CD4-positive, alpha-beta memory T cell (primary cell): ENCODE results near the gene DIP2A. TPM values are rescaled to one million over a fixed set of nuclear protein-coding genes. Genes with fewer than 3 reads are reported as not detected.

ENCODE experiments used
- CTCF ChIA-PET: fragments of 350-600 bp; sonication (Branson Sonifier 250); formaldehyde crosslinking; loops from one replicate; lab custom pipeline; 2021; ENCODE audit warnings: inconsistent platforms; ENCODE audit not compliant: partially characterized antibody; lab: Charles Lee
- POLR2A ChIA-PET: fragments of 350-600 bp; sonication (Branson Sonifier 250); formaldehyde crosslinking; loops from one replicate; lab custom pipeline; 2021; ENCODE audit not compliant: partially characterized antibody; lab: Charles Lee
- DNase-seq, 5 donors: peaks; one replicate each; pipeline versions ENCODE4 v3.0.0 to v3.0.0-alpha.2; 2020 to 2022; ENCODE audit warnings: mixed read lengths in 1 of 5
- H3K27ac ChIP-seq: one replicate; pipeline ENCODE4 v1.7.0; 2013; ENCODE audit warnings: low read depth, low read length
- H3K27me3 ChIP-seq: 2 replicates; pipeline ENCODE4 v1.7.0; 2013; ENCODE audit warnings: mild to moderate bottlenecking, low read length, moderate library complexity; ENCODE audit not compliant: insufficient read depth
- H3K36me3 ChIP-seq: 2 replicates; pipeline ENCODE4 v1.7.0; 2013; ENCODE audit warnings: mild to moderate bottlenecking, low read length, moderate library complexity; ENCODE audit not compliant: insufficient read depth
- H3K4me1 ChIP-seq: 2 replicates; pipeline ENCODE4 v1.7.0; 2013; ENCODE audit warnings: mild to moderate bottlenecking, low read length, moderate library complexity; ENCODE audit not compliant: insufficient read depth
- H3K4me3 ChIP-seq, 2 donors: one replicate each; pipeline ENCODE4 v1.7.0; 2013; ENCODE audit warnings: low read length in 2 of 2, mild to moderate bottlenecking in 1 of 2
- H3K9me3 ChIP-seq, 2 donors: one replicate each; pipeline ENCODE4 v1.7.0; 2013; ENCODE audit warnings: low read length in 2 of 2, control low read depth in 1 of 2; ENCODE audit not compliant: control insufficient read depth in 1 of 2
- H3K27ac Mint-ChIP-seq, 7 donors: one replicate each; pipeline ENCODE4 v1.8.0; 2020 to 2021; ENCODE audit warnings: mixed read lengths in 7 of 7, mild to moderate bottlenecking in 6 of 7, inconsistent platforms in 3 of 7, moderate library complexity in 3 of 7
- H3K27me3 Mint-ChIP-seq, 2 donors: one replicate each; pipeline ENCODE4 v1.8.0; 2020 to 2021; ENCODE audit warnings: mixed read lengths in 2 of 2
- H3K36me3 Mint-ChIP-seq, 2 donors: one replicate each; pipeline ENCODE4 v1.8.0; 2020 to 2021; ENCODE audit warnings: mixed read lengths in 2 of 2, inconsistent platforms in 1 of 2, mild to moderate bottlenecking in 1 of 2
- H3K4me1 Mint-ChIP-seq, 4 donors: one replicate each; pipeline ENCODE4 v1.8.0; 2020 to 2021; ENCODE audit warnings: mixed read lengths in 4 of 4, mild to moderate bottlenecking in 1 of 4
- H3K4me3 Mint-ChIP-seq, 8 donors: one replicate each; pipeline ENCODE4 v1.8.0; 2020 to 2021; ENCODE audit warnings: mixed read lengths in 8 of 8, mild to moderate bottlenecking in 7 of 8, moderate library complexity in 6 of 8, inconsistent platforms in 3 of 8
- H3K9me3 Mint-ChIP-seq, 8 donors: one replicate each; pipeline ENCODE4 v1.8.0; 2020 to 2021; ENCODE audit warnings: mixed read lengths in 8 of 8, mild to moderate bottlenecking in 5 of 8, inconsistent platforms in 3 of 8, moderate library complexity in 1 of 8
- intact Hi-C: fragments of 100-400 bp; cut with micrococcal nuclease; formaldehyde crosslinking; loops from one replicate; pipeline ENCODE4 v1.15.1; 2023
- polyA plus RNA-seq, 2 donors: library from polyadenylated mRNA; unstranded; fragments of 300-500 nt; fragmentation: Illumina TruSeq; gene quantifications; one replicate each; pipeline ENCODE4 v1.2.3, GENCODE V29; 2021
- total RNA-seq, 2 experiments: library from RNA; stranded (reverse); gene quantifications; one replicate each; pipeline ENCODE4 v1.2.3, GENCODE V29; 2021

The DIP2A gene
- total and polyA plus RNA-seq, 4 experiments from 2014 or later, result 14.1 to 95.9 (median 56.2) TPM

DNA sequence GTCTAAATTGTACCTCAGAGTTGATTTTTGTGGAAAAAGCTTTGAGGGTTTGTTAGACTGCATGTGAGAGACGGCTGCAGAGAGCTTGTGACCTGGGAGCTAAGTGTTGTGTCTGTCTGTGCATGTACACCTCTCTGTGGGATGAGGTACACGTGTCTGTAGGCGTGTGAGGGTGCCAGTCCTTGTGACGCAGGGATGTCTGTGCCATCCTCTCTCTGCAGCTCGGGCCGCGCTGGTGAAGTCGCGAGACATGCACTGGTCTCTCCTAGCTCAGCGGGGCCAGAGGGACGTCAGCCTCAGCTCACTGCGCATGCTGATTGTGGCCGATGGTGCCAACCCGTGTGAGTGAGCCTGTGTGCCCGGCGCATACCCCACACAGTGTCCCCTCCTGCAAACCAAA lies 79.6 kb downstream of the DIP2A start:
- Histone ChIP-seq H3K9me3 (no peaks in the 10 kb centered on the region), H3K36me3 (peaks cover 66% of the 10 kb centered on the region), H3K27me3 (no peaks in the 10 kb centered on the region), H3K4me3 (no peak overlapping the region), H3K27ac (no peak overlapping the region), H3K4me1 (peaks cover 39% of the 10 kb centered on the region)
- Mint-ChIP-seq H3K9me3 (no peaks in the 10 kb centered on the region), H3K27me3 (no peaks in the 10 kb centered on the region), H3K36me3 (peaks cover 57 to 76% of the 10 kb centered on the region in 2 donors), H3K4me3 (no peak overlapping the region), H3K4me1 (peaks cover 4 to 77% (median 27%) of the 10 kb centered on the region in 4 donors), H3K27ac (peak overlapping the region in 5 of 7 donors; percentile 8 to 83 (median 54))
- ChIA-PET CTCF (interaction anchor here (1.0 to 1.6 kb wide), 2 partner anchors 14 to 21 kb away, joined by 3 to 5 read pairs; no protein-coding TSS in a partner anchor), POLR2A (interaction anchor here (0.9 to 1.4 kb wide), 3 partner anchors 14 to 97 kb away, joined by 4 to 7 read pairs (median 4); partner anchors contain the start of gene PRMT2)
- no peak for DNase-seq
- intact Hi-C loops, result no loop called here

DNA sequence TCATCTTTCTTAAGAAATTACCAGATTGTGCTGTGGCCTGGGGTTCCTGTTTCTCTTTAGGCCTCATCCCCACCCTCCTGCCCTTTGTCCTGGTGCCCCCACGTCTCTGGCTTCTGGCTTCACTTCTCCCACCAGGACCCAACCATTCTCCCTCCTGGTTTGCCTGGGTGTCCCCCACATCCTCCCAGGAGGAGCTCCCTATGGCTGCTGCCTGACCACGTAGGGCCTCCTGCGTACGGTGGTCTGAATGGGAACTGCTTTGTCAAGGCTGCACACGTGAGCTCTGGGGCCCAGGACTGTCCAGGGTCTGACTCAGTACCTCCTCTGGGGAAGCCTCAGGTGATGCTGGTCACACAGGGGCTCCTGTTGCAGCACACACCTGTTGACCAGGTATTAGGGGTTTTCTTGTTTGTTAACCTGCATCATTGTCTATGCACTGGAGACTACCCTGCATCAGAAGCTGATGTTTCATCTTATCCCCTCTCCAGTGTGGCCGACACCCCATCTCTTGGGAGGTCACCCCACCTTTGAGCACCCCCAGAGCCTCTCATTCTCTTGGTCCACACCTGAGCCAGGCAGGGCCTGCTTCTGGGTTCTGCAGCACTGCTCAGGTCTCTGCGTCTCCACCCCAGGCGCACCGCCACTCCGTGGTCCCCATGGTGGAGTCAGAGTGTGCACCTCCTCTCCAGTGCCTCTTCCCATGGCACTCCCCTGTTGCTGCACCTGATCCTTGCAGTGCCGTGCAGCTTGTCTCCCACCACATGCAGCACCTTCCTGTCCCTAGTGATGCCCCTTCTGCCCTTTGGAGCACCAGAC lies 80.4 kb downstream of the DIP2A start:
- H3K4me3 Mint-ChIP-seq, result no peak overlapping the region
- intact Hi-C loops, result no loop called here
- no peaks in the 10 kb centered on the region for H3K27me3 ChIP-seq
- no peaks in the 10 kb centered on the region for H3K9me3 ChIP-seq
- H3K4me3 ChIP-seq, result no peak overlapping the region
- no peak for DNase-seq
- H3K27ac Mint-ChIP-seq, result peak overlapping the region in 4 of 7 donors; percentile 29 to 92 (median 58)
- peaks cover 61% of the 10 kb centered on the region for H3K36me3 ChIP-seq
- H3K27me3 Mint-ChIP-seq, result no peaks in the 10 kb centered on the region
- ChIA-PET CTCF (no interaction called here), POLR2A (interaction anchor here (1.1 to 2.3 kb wide), 3 partner anchors 7 to 97 kb away, joined by 4 to 7 read pairs (median 6); partner anchors contain the start of gene PRMT2)
- H3K4me1 Mint-ChIP-seq, result peaks cover 11 to 77% (median 33%) of the 10 kb centered on the region in 4 donors
- no peak overlapping the region for H3K27ac ChIP-seq
- no peaks in the 10 kb centered on the region for H3K9me3 Mint-ChIP-seq
- peaks cover 47% of the 10 kb centered on the region for H3K4me1 ChIP-seq
- peaks cover 60 to 78% of the 10 kb centered on the region in 2 donors for H3K36me3 Mint-ChIP-seq

DNA sequence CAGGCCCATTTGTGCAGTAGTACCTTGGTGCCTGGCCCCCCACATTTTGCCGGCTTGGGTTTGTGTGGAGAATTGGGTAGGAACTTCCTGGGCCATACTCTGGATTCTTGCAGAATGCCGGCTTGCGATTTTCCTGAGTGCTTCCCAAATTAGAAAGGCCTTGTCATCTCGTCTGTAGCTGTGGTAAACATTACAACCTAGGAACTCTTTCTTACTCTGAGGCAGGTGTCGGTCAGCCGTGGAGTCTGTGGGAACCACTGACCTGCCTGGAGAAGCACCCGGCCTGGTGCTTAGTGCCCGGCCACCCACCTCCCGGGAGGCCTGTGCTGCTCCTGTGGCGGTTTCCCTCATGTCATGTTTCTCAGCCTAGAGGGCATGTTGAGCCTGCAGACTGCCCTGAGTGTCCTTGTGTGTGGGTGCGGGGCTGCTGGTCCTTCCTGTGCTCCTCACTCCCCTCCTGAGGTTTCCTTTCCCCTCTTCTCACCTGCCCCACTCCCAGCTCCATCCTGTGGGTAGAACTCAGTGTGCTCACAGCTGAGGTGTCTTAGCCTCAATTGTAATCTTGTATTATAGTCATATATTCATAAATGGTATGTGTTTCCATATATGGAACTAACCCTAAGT lies 81.5 kb downstream of the DIP2A start:
- Histone ChIP-seq H3K36me3 (peaks cover 55% of the 10 kb centered on the region), H3K9me3 (no peaks in the 10 kb centered on the region), H3K4me1 (peaks cover 53% of the 10 kb centered on the region), H3K27ac (no peak overlapping the region), H3K27me3 (no peaks in the 10 kb centered on the region), H3K4me3 (no peak overlapping the region)
- Mint-ChIP-seq H3K4me3 (peak overlapping the region in 4 of 8 donors; percentile 57 to 91 (median 64)), H3K4me1 (peaks cover 22 to 85% (median 42%) of the 10 kb centered on the region in 4 donors), H3K9me3 (no peaks in the 10 kb centered on the region), H3K27ac (peak overlapping the region in 6 of 7 donors; percentile 27 to 97 (median 88)), H3K36me3 (peaks cover 63 to 80% of the 10 kb centered on the region in 2 donors), H3K27me3 (no peaks in the 10 kb centered on the region)
- ChIA-PET CTCF (interaction anchor here (0.8 to 1.7 kb wide), 2 partner anchors 12 to 96 kb away, joined by 3 to 9 read pairs; no protein-coding TSS in a partner anchor), POLR2A (interaction anchor here (1.0 to 2.3 kb wide), 4 partner anchors 8 to 96 kb away, joined by 3 to 7 read pairs (median 5); partner anchors contain the start of gene PRMT2)
- peak in 3 of 5 donors; percentile 14 to 51 (median 20) for DNase-seq
- intact Hi-C loops, result no loop called here

DNA sequence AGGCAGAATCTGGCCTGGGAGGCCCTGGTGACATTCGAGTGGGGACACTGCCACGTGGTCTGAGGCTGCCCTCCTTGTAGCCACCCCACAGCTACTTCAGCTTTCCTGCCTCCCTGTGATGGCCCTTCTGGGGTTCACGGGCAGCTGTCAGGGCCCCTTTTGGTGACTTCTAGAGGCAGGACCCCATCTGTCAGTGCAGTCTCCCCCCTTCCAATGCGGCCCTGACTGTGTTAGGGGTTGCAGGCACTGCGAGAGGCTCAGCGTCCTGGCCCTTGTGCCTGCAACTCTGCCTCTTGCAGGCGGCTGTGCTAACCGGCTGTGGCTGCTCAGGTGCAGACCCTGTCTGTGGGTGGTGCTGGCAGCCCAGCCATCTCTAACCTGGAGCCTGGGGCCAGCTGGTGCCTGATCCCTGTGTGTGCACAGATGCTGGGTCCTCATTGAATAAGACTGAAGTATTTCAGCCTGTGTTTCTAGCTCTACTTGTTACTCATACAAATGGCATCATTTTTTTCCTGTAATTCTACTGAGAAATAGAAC lies 84.0 kb downstream of the DIP2A start:
- Histone ChIP-seq H3K9me3 (no peaks in the 10 kb centered on the region), H3K4me3 (no peak overlapping the region), H3K27me3 (no peaks in the 10 kb centered on the region), H3K4me1 (peaks cover 53% of the 10 kb centered on the region), H3K27ac (no peak overlapping the region), H3K36me3 (peaks cover 67% of the 10 kb centered on the region)
- peaks cover 68 to 81% of the 10 kb centered on the region in 2 donors for H3K36me3 Mint-ChIP-seq
- H3K27ac Mint-ChIP-seq, result peak overlapping the region in 2 of 7 donors; percentile 55 to 68
- no peak overlapping the region for H3K4me3 Mint-ChIP-seq
- no peaks in the 10 kb centered on the region for H3K9me3 Mint-ChIP-seq
- intact Hi-C loops, result no loop called here
- no peaks in the 10 kb centered on the region for H3K27me3 Mint-ChIP-seq
- no peak for DNase-seq
- peaks cover 23 to 83% (median 34%) of the 10 kb centered on the region in 4 donors for H3K4me1 Mint-ChIP-seq
- POLR2A ChIA-PET, result interaction anchor here (0.7 to 1.3 kb wide), 2 partner anchors 8 to 93 kb away, joined by 3 to 5 read pairs; partner anchors contain the start of gene PRMT2
- CTCF ChIA-PET, result interaction anchor here (1.3 kb wide), 1 partner anchor 11 kb away, joined by 6 read pairs; no protein-coding TSS in a partner anchor

DNA sequence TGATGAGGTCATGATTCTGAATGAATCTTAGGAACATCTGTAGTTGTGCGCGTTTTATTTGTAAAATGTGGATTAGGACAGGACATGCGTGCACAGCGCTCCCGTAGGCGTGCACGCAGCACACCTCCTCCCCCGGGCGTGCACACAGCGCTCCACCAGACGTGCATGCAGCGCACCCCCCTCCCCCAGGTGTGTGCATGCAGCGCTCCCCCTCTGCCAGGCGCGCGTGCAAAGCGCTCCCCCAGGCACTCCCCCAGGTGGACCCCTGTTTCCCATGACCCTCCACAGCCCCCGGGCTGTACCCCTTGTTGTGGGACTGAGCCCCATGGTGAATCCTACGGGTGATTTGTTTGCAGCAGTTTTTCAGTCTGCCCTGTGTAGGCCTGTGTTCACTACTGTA lies 84.6 kb downstream of the DIP2A start:
- H3K4me3 ChIP-seq, result no peak overlapping the region
- Mint-ChIP-seq H3K27ac (peak overlapping the region in 3 of 7 donors; percentile 44 to 76 (median 55)), H3K4me3 (peak overlapping the region in 1 of 8 donors; percentile 65), H3K36me3 (peaks cover 68 to 79% of the 10 kb centered on the region in 2 donors), H3K9me3 (no peaks in the 10 kb centered on the region), H3K27me3 (no peaks in the 10 kb centered on the region), H3K4me1 (peaks cover 29 to 83% (median 38%) of the 10 kb centered on the region in 4 donors)
- peaks cover 62% of the 10 kb centered on the region for H3K36me3 ChIP-seq
- ChIA-PET CTCF (no interaction called here), POLR2A (no interaction called here)
- DNase-seq, result no peak
- no peaks in the 10 kb centered on the region for H3K27me3 ChIP-seq
- H3K9me3 ChIP-seq, result no peaks in the 10 kb centered on the region
- intact Hi-C loops, result no loop called here
- peaks cover 55% of the 10 kb centered on the region for H3K4me1 ChIP-seq
- H3K27ac ChIP-seq, result no peak overlapping the region

DNA sequence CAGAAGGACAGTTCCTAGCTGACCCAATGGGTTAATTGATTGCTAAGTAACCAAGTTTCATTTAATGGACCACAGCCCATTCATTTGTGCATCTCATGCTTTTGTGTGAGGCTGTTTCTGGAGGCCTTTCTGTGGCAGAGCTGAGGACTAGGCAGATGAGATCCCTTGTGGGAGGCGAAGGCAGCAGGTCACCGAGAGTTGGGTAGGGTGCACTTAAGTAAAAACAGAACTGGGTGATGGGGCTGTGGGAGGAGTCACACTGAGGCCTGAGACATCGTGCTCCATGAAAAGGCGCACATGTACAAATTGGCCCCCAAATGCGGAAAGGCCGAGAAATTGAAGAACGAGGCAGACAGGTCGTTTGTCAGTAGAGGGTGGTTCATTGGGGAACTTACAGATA lies 85.3 kb downstream of the DIP2A start:
- intact Hi-C loops, result no loop called here
- Histone ChIP-seq H3K27me3 (no peaks in the 10 kb centered on the region), H3K4me3 (no peak overlapping the region), H3K9me3 (no peaks in the 10 kb centered on the region), H3K36me3 (peaks cover 55% of the 10 kb centered on the region), H3K27ac (no peak overlapping the region), H3K4me1 (peaks cover 62% of the 10 kb centered on the region)
- peak overlapping the region in 6 of 7 donors; percentile 44 to 91 (median 74) for H3K27ac Mint-ChIP-seq
- no peaks in the 10 kb centered on the region for H3K27me3 Mint-ChIP-seq
- peak overlapping the region in 3 of 8 donors; percentile 3 to 65 (median 16) for H3K4me3 Mint-ChIP-seq
- no peak for DNase-seq
- POLR2A ChIA-PET, result no interaction called here
- peaks cover 73 to 75% of the 10 kb centered on the region in 2 donors for H3K36me3 Mint-ChIP-seq
- no peaks in the 10 kb centered on the region for H3K9me3 Mint-ChIP-seq
- peaks cover 36 to 83% (median 43%) of the 10 kb centered on the region in 4 donors for H3K4me1 Mint-ChIP-seq
- CTCF ChIA-PET, result no interaction called here
